IMR-90 (cell line): ENCODE results near the gene SALL2. TPM values are rescaled to one million over a fixed set of nuclear protein-coding genes. Genes with fewer than 3 reads are reported as not detected.

Source experiments
- ATAC-seq: fragments of 200-7000 bp; cut with Tn5 transposase; 2 replicates; pipeline ENCODE4 v1.9.1; 2020; ENCODE audit warnings: low read depth, mild to moderate bottlenecking, moderate library complexity
- BruUV-seq: library from RNA; stranded (reverse); fragments of 400-500 nt; replicated peaks from 2 replicates; lab custom pipeline; 2021; lab: Mats Ljungman, UMichigan
- CTCF ChIA-PET: fragments of 300-600 bp; formaldehyde crosslinking; extraction: SDS; loops from one replicate; lab custom pipeline; 2021; ENCODE audit warnings: antibody characterized with exemption; lab: Yijun Ruan, JAX
- POLR2A ChIA-PET: fragments of 300-600 bp; sonication (Branson Sonifier 250); formaldehyde crosslinking; loops from one replicate; lab custom pipeline; 2022; ENCODE audit warnings: antibody characterized with exemption; ENCODE audit not compliant: unreplicated experiment; lab: Charles Lee
- DNase-seq: peaks from one replicate; pipeline ENCODE4 v3.0.0; 2013
- H2AFZ ChIP-seq: replicated peaks from 2 replicates; pipeline ENCODE3; 2013; ENCODE audit warnings: low read length, mild to moderate bottlenecking; ENCODE audit not compliant: poor library complexity
- H2AK5ac ChIP-seq: 2 replicates; pipeline ENCODE4 v1.6.1; 2013; ENCODE audit warnings: low read depth, low read length, inconsistent platforms
- H2AK9ac ChIP-seq: replicated peaks from 2 replicates; pipeline ENCODE3; 2013; ENCODE audit warnings: mild to moderate bottlenecking, low read depth, low read length, moderate library complexity; ENCODE audit not compliant: poor library complexity
- H2BK120ac ChIP-seq: 2 replicates; pipeline ENCODE4 v1.6.1; 2013; ENCODE audit warnings: low read depth, low read length, inconsistent platforms
- H2BK15ac ChIP-seq: 3 replicates; pipeline ENCODE4 v1.6.1; 2013; ENCODE audit warnings: low read depth, low read length, inconsistent platforms
- H2BK20ac ChIP-seq: 2 replicates; pipeline ENCODE4 v1.6.1; 2013; ENCODE audit warnings: low read depth, mild to moderate bottlenecking, inconsistent platforms, low read length, moderate library complexity
- H2BK5ac ChIP-seq: 2 replicates; pipeline ENCODE4 v1.6.1; 2013; ENCODE audit warnings: mild to moderate bottlenecking, low read depth, low read length, inconsistent platforms; ENCODE audit not compliant: poor library complexity, severe bottlenecking
- H3K14ac ChIP-seq: replicated peaks from 2 replicates; pipeline ENCODE4 v1.6.1; 2013; ENCODE audit warnings: low read depth, low read length, inconsistent platforms
- H3K18ac ChIP-seq: 2 replicates; pipeline ENCODE4 v1.6.1; 2013; ENCODE audit warnings: low read depth, low read length, control low read depth
- H3K23ac ChIP-seq: 2 replicates; pipeline ENCODE4 v1.6.1; 2013; ENCODE audit warnings: low read depth, low read length, inconsistent platforms
- H3K27ac ChIP-seq: 2 replicates; pipeline ENCODE4 v1.5.1; 2013; ENCODE audit warnings: mild to moderate bottlenecking, control low read depth, low read length; ENCODE audit not compliant: insufficient read depth
- H3K27me3 ChIP-seq: 2 replicates; pipeline ENCODE4 v1.6.1; 2013; ENCODE audit warnings: low read length; ENCODE audit not compliant: control insufficient read depth, insufficient read depth
- H3K36me3 ChIP-seq: 2 replicates; pipeline ENCODE4 v1.6.1; 2013; ENCODE audit warnings: low read length, mixed read lengths; ENCODE audit not compliant: control insufficient read depth, insufficient read depth
- H3K4ac ChIP-seq: 2 replicates; pipeline ENCODE4 v1.6.1; 2013; ENCODE audit warnings: low read depth, low read length, inconsistent platforms
- H3K4me1 ChIP-seq: 2 replicates; pipeline ENCODE4 v1.6.1; 2013; ENCODE audit warnings: low read length, mixed read lengths; ENCODE audit not compliant: control insufficient read depth, insufficient read depth
- H3K4me2 ChIP-seq: 2 replicates; pipeline ENCODE4 v1.6.1; 2013; ENCODE audit warnings: low read depth, mild to moderate bottlenecking, control low read depth, low read length, moderate library complexity
- H3K4me3 ChIP-seq: 2 replicates; pipeline ENCODE4 v1.5.1; 2013; ENCODE audit warnings: low read depth, mild to moderate bottlenecking, control low read depth, low read length, moderate library complexity; ENCODE audit not compliant: insufficient read depth
- H3K56ac ChIP-seq: 2 replicates; pipeline ENCODE4 v1.6.1; 2013; ENCODE audit warnings: low read length, inconsistent platforms; ENCODE audit not compliant: insufficient read depth; ENCODE audit errors: extremely low read depth
- H3K79me1 ChIP-seq, 2 experiments: 2 replicates each; pipeline ENCODE4 v1.6.1; 2013; ENCODE audit warnings: low read length in 2 of 2, inconsistent platforms in 1 of 2, low read depth in 1 of 2
- H3K9ac ChIP-seq: 2 replicates; pipeline ENCODE4 v1.6.1; 2013; ENCODE audit warnings: low read depth, low read length, control low read depth
- H3K9me1 ChIP-seq: 2 replicates; pipeline ENCODE4 v1.6.1; 2013; ENCODE audit warnings: low read length, inconsistent platforms; ENCODE audit not compliant: insufficient read depth
- H3K9me3 ChIP-seq: 2 replicates; pipeline ENCODE4 v1.6.1; 2013; ENCODE audit warnings: low read length; ENCODE audit not compliant: control insufficient read depth, insufficient read depth
- H4K20me1 ChIP-seq: 2 replicates; pipeline ENCODE4 v1.6.1; 2013; ENCODE audit warnings: low read length, inconsistent platforms; ENCODE audit not compliant: insufficient read depth
- H4K5ac ChIP-seq: 2 replicates; pipeline ENCODE4 v1.6.1; 2013; ENCODE audit warnings: mild to moderate bottlenecking, low read depth, low read length, control low read depth
- H4K8ac ChIP-seq, 2 experiments: 2 replicates each; pipeline ENCODE4 v1.6.1; 2013; ENCODE audit warnings: low read depth in 2 of 2, low read length in 2 of 2, control low read depth in 1 of 2, inconsistent platforms in 1 of 2
- H4K91ac ChIP-seq: 2 replicates; pipeline ENCODE4 v1.6.1; 2013; ENCODE audit warnings: low read depth, low read length, inconsistent platforms; ENCODE audit not compliant: insufficient read depth
- CEBPB ChIP-seq: IDR thresholded peaks from 2 replicates; pipeline ENCODE4 v1.6.1; 2012; ENCODE audit warnings: low read depth, low read length, improper control_type of control experiment
- POLR2A ChIP-seq: IDR thresholded peaks from 2 replicates; pipeline ENCODE4 v1.6.1; 2012; ENCODE audit warnings: mild to moderate bottlenecking, low read depth, low read length
- WGBS, 2 experiments: methylation state at CpG; one replicate each; pipeline versions ENCODE4 v1.1.5 to v1.1.7; 2013; ENCODE audit warnings: missing lambda C conversion rate in 2 of 2; ENCODE audit not compliant: insufficient read length in 1 of 2; ENCODE audit errors: extremely low coverage in 2 of 2; 5-methylcytosine and 5-hydroxymethylcytosine counted together
- dilution Hi-C: fragments of 300-500 bp; cut with HindIII; formaldehyde crosslinking; loops from one replicate; pipeline ENCODE4 v1.14.3; 2018; ENCODE audit warnings: low sequenced_read_pairs; ENCODE audit not compliant: unreplicated experiment
- in situ Hi-C: fragments of 300-500 bp; cut with MboI; formaldehyde crosslinking; loops from 3 replicates; pipeline ENCODE4 v1.14.3; 2019; ENCODE audit warnings: low sequenced_read_pairs, inconsistent platforms, mixed read lengths
- intact Hi-C: fragments of 100-400 bp; cut with micrococcal nuclease; formaldehyde crosslinking; loops from 2 replicates; pipeline ENCODE4 v1.10.0; 2022
- polyA plus RNA-seq, 3 experiments: library from polyadenylated mRNA; depleted of rRNA; stranded (reverse); fragments of >200 nt; gene quantifications; 2 replicates each; pipeline ENCODE4 v1.2.3, GENCODE V29; 2012; ENCODE audit warnings: low replicate concordance in 1 of 3
- total RNA-seq: library from RNA; depleted of rRNA; stranded (reverse); fragments of >200 nt; gene quantifications from 2 replicates; pipeline ENCODE4 v1.2.3, GENCODE V29; 2012

Gene SALL2
- total and polyA plus RNA-seq, 2 of the 4 experiments (the other 2 are of a cell fraction) = 2.9 to 10.1 TPM

DNA sequence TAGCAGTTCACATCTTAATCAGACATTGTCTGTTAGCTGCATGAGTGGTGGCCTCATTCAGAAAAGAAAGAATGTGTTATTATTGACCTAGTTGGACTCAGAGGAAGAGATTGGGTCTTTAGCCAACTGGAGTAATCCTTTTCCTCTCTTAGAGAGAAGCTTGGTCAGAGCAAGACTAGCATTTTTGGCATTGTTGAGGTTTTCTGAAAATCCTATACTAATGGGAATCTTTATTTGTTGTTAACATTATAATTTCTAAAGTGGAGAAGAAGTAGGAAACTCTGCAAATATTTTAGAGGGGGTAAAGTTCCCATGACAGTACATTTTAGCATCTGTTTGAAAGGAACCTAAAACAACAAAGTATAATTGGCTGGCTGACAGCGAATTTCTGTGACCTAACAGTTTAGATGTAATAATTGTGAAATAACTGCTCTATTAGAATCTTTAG is 39.5 kb downstream of the SALL2 start:
- dilution Hi-C loops (no loop called here), in situ Hi-C loops (no loop called here), intact Hi-C loops (no loop called here)
- ATAC-seq (peak; percentile 97), DNase-seq (peak; percentile 79)
- H3K4me2 ChIP-seq = peak overlapping the region; percentile 71
- H3K27me3 ChIP-seq = no peaks in the 10 kb centered on the region
- H2BK5ac ChIP-seq = no peak overlapping the region
- H2BK120ac ChIP-seq = no peak overlapping the region
- no peak overlapping the region for H4K8ac ChIP-seq
- no peak overlapping the region for H2BK20ac ChIP-seq
- H3K36me3 ChIP-seq = peaks cover 26% of the 10 kb centered on the region
- peaks cover 12 to 15% of the 10 kb centered on the region in 2 experiments for H3K79me1 ChIP-seq
- no peak overlapping the region for H3K9ac ChIP-seq
- no peak overlapping the region for H3K18ac ChIP-seq
- peak overlapping the region; percentile 37; the same call in 1 of the 2 replicates for H3K27ac ChIP-seq
- no peak overlapping the region for H2AK9ac ChIP-seq
- ChIA-PET POLR2A (no interaction called here), CTCF (no interaction called here)
- peaks cover 3% of the 10 kb centered on the region for H3K9me1 ChIP-seq
- no peak overlapping the region for H3K4me3 ChIP-seq
- TF ChIP-seq POLR2A (no peak), CEBPB (peak; percentile 78)
- no peak overlapping the region for H3K23ac ChIP-seq
- H2BK15ac ChIP-seq = no peak overlapping the region
- no peaks in the 10 kb centered on the region for H3K9me3 ChIP-seq
- no peaks in the 10 kb centered on the region; the same call in 1 of the 2 replicates for H4K20me1 ChIP-seq
- H3K14ac ChIP-seq = no peak overlapping the region
- peaks cover 8% of the 10 kb centered on the region; the same call in 1 of the 2 replicates for H3K4me1 ChIP-seq
- BruUV-seq = no TSS peak
- no peak overlapping the region for H4K91ac ChIP-seq
- H3K4ac ChIP-seq = no peak overlapping the region
- H4K5ac ChIP-seq = no peak overlapping the region
- no peak overlapping the region for H2AK5ac ChIP-seq
- no peak overlapping the region for H3K56ac ChIP-seq
- no CpG with 5 or more reads among the region's 1 CpG for WGBS, 2 experiments
- H2AFZ ChIP-seq = no peak overlapping the region
